Measurements from ENCODE around the gene SLC7A14.

The SLC7A14 gene

GRCh38 chr3:170523248-170523647 lies 62.6 kb downstream of the SLC7A14 start:
- ATAC-seq (replicated peaks; ENCODE audit: extremely low read depth, poor library complexity, severe bottlenecking) = no peak
- no peak overlapping the region for H3K27ac Mint-ChIP-seq (ENCODE audit: low read depth)
- DNase-seq (ENCODE audit: low spot score in 2 of 2) = no peak
- H3K27me3 Mint-ChIP-seq = no peaks in the 10 kb centered on the region
- no peaks in the 10 kb centered on the region for H3K9me3 Mint-ChIP-seq
- H3K4me3 Mint-ChIP-seq = no peak overlapping the region
- no peaks in the 10 kb centered on the region for H3K4me1 Mint-ChIP-seq
- H3K36me3 Mint-ChIP-seq (ENCODE audit: insufficient read depth) = no peaks in the 10 kb centered on the region

- Mint-ChIP-seq H3K4me3 (no peak overlapping the region), H3K27ac (ENCODE audit: low read depth) (no peak overlapping the region), H3K9me3 (no peaks in the 10 kb centered on the region), H3K4me1 (no peaks in the 10 kb centered on the region), H3K36me3 (ENCODE audit: insufficient read depth) (no peaks in the 10 kb centered on the region), H3K27me3 (no peaks in the 10 kb centered on the region)
- ATAC-seq (replicated peaks; ENCODE audit: extremely low read depth, poor library complexity, severe bottlenecking) = no peak
- DNase-seq (ENCODE audit: low spot score in 2 of 2) = no peak
Measured at GRCh38 chr3:170522201-170522600, 63.7 kb downstream of the SLC7A14 start.

- Mint-ChIP-seq H3K27me3 (no peaks in the 10 kb centered on the region), H3K9me3 (no peaks in the 10 kb centered on the region), H3K4me1 (no peaks in the 10 kb centered on the region), H3K27ac (ENCODE audit: low read depth) (no peak overlapping the region), H3K4me3 (no peak overlapping the region), H3K36me3 (ENCODE audit: insufficient read depth) (no peaks in the 10 kb centered on the region)
- DNase-seq (ENCODE audit: low spot score in 2 of 2) (no peak), ATAC-seq (replicated peaks; ENCODE audit: extremely low read depth, poor library complexity, severe bottlenecking) (no peak)
Measured at GRCh38 chr3:170520996-170521395, 64.9 kb downstream of the SLC7A14 start.

- Mint-ChIP-seq H3K9me3 (no peaks in the 10 kb centered on the region), H3K4me1 (no peaks in the 10 kb centered on the region), H3K27ac (ENCODE audit: low read depth) (no peak overlapping the region), H3K36me3 (ENCODE audit: insufficient read depth) (no peaks in the 10 kb centered on the region), H3K27me3 (peaks cover 11% of the 10 kb centered on the region), H3K4me3 (no peak overlapping the region)
- ATAC-seq (replicated peaks; ENCODE audit: extremely low read depth, poor library complexity, severe bottlenecking) = no peak
- DNase-seq (ENCODE audit: low spot score in 2 of 2) = no peak
Measured at GRCh38 chr3:170517242-170517945, 68.5 kb downstream of the SLC7A14 start.

- Mint-ChIP-seq H3K27ac (ENCODE audit: low read depth) (no peak overlapping the region), H3K4me1 (no peaks in the 10 kb centered on the region), H3K36me3 (ENCODE audit: insufficient read depth) (peaks cover 2% of the 10 kb centered on the region), H3K9me3 (no peaks in the 10 kb centered on the region), H3K4me3 (no peak overlapping the region), H3K27me3 (peaks cover 23% of the 10 kb centered on the region)
- ATAC-seq (replicated peaks; ENCODE audit: extremely low read depth, poor library complexity, severe bottlenecking) = no peak
- DNase-seq (ENCODE audit: low spot score in 2 of 2) = no peak
Measured at GRCh38 chr3:170513642-170514041, 72.2 kb downstream of the SLC7A14 start.

GRCh38 chr3:170511371-170511770 lies 74.5 kb downstream of the SLC7A14 start:
- DNase-seq (ENCODE audit: low spot score in 2 of 2) = no peak
- ATAC-seq (replicated peaks; ENCODE audit: extremely low read depth, poor library complexity, severe bottlenecking) = no peak
- Mint-ChIP-seq H3K27me3 (peaks cover 37% of the 10 kb centered on the region), H3K4me3 (no peak overlapping the region), H3K36me3 (ENCODE audit: insufficient read depth) (peaks cover 2% of the 10 kb centered on the region), H3K9me3 (no peaks in the 10 kb centered on the region), H3K27ac (ENCODE audit: low read depth) (no peak overlapping the region), H3K4me1 (no peaks in the 10 kb centered on the region)

GRCh38 chr3:170508839-170509238 lies 77.0 kb downstream of the SLC7A14 start:
- H3K9me3 Mint-ChIP-seq = no peaks in the 10 kb centered on the region
- no peak overlapping the region for H3K27ac Mint-ChIP-seq (ENCODE audit: low read depth)
- peaks cover 32% of the 10 kb centered on the region for H3K27me3 Mint-ChIP-seq
- no peak overlapping the region for H3K4me3 Mint-ChIP-seq
- no peak for DNase-seq (ENCODE audit: low spot score in 2 of 2)
- peaks cover 2% of the 10 kb centered on the region for H3K36me3 Mint-ChIP-seq (ENCODE audit: insufficient read depth)
- no peaks in the 10 kb centered on the region for H3K4me1 Mint-ChIP-seq
- no peak for ATAC-seq (replicated peaks; ENCODE audit: extremely low read depth, poor library complexity, severe bottlenecking)

- H3K9me3 Mint-ChIP-seq = no peaks in the 10 kb centered on the region
- no peak overlapping the region for H3K4me3 Mint-ChIP-seq
- no peak overlapping the region for H3K27ac Mint-ChIP-seq (ENCODE audit: low read depth)
- ATAC-seq (replicated peaks; ENCODE audit: extremely low read depth, poor library complexity, severe bottlenecking) (no peak), DNase-seq (ENCODE audit: low spot score in 2 of 2) (no peak)
- peaks cover 26% of the 10 kb centered on the region for H3K27me3 Mint-ChIP-seq
- H3K36me3 Mint-ChIP-seq (ENCODE audit: insufficient read depth) = peaks cover 2% of the 10 kb centered on the region
- H3K4me1 Mint-ChIP-seq = no peaks in the 10 kb centered on the region
Measured at GRCh38 chr3:170508291-170508690, 77.6 kb downstream of the SLC7A14 start.

GRCh38 chr3:170507063-170507462 lies 78.8 kb downstream of the SLC7A14 start:
- no peak overlapping the region for H3K4me3 Mint-ChIP-seq
- no peaks in the 10 kb centered on the region for H3K4me1 Mint-ChIP-seq
- peaks cover 2% of the 10 kb centered on the region for H3K36me3 Mint-ChIP-seq (ENCODE audit: insufficient read depth)

GRCh38 chr3:170506556-170506955 lies 79.3 kb downstream of the SLC7A14 start:
- no peaks in the 10 kb centered on the region for H3K9me3 Mint-ChIP-seq
- no peak overlapping the region for H3K27ac Mint-ChIP-seq (ENCODE audit: low read depth)
- ATAC-seq (replicated peaks; ENCODE audit: extremely low read depth, poor library complexity, severe bottlenecking) (no peak), DNase-seq (ENCODE audit: low spot score in 2 of 2) (no peak)
- peaks cover 26% of the 10 kb centered on the region for H3K27me3 Mint-ChIP-seq
- no peaks in the 10 kb centered on the region for H3K4me1 Mint-ChIP-seq
- no peaks in the 10 kb centered on the region for H3K36me3 Mint-ChIP-seq (ENCODE audit: insufficient read depth)
- H3K4me3 Mint-ChIP-seq = no peak overlapping the region

More at GRCh38 chr3:170507063-170507462, 78.8 kb downstream of the SLC7A14 start:
- Mint-ChIP-seq H3K9me3 (no peaks in the 10 kb centered on the region), H3K27ac (ENCODE audit: low read depth) (no peak overlapping the region), H3K27me3 (peaks cover 26% of the 10 kb centered on the region)
- DNase-seq (ENCODE audit: low spot score in 2 of 2) = no peak
- no peak for ATAC-seq (replicated peaks; ENCODE audit: extremely low read depth, poor library complexity, severe bottlenecking)

- no peak overlapping the region for H3K27ac Mint-ChIP-seq (ENCODE audit: low read depth)
- no peaks in the 10 kb centered on the region for H3K36me3 Mint-ChIP-seq (ENCODE audit: insufficient read depth)
- DNase-seq (ENCODE audit: low spot score in 2 of 2) (no peak), ATAC-seq (replicated peaks; ENCODE audit: extremely low read depth, poor library complexity, severe bottlenecking) (no peak)
- no peaks in the 10 kb centered on the region for H3K4me1 Mint-ChIP-seq
- H3K27me3 Mint-ChIP-seq = peaks cover 8% of the 10 kb centered on the region
- no peak overlapping the region for H3K4me3 Mint-ChIP-seq
- no peaks in the 10 kb centered on the region for H3K9me3 Mint-ChIP-seq
Measured at GRCh38 chr3:170502297-170502696, 83.6 kb downstream of the SLC7A14 start.

GRCh38 chr3:170500995-170501394 lies 84.9 kb downstream of the SLC7A14 start:
- H3K9me3 Mint-ChIP-seq = no peaks in the 10 kb centered on the region
- no peak for DNase-seq (ENCODE audit: low spot score in 2 of 2)
- H3K27ac Mint-ChIP-seq (ENCODE audit: low read depth) = no peak overlapping the region
- no peaks in the 10 kb centered on the region for H3K4me1 Mint-ChIP-seq
- no peaks in the 10 kb centered on the region for H3K36me3 Mint-ChIP-seq (ENCODE audit: insufficient read depth)
- H3K4me3 Mint-ChIP-seq = no peak overlapping the region
- peaks cover 4% of the 10 kb centered on the region for H3K27me3 Mint-ChIP-seq
- ATAC-seq (replicated peaks; ENCODE audit: extremely low read depth, poor library complexity, severe bottlenecking) = no peak

- Mint-ChIP-seq H3K9me3 (no peaks in the 10 kb centered on the region), H3K27me3 (peaks cover 10% of the 10 kb centered on the region), H3K27ac (ENCODE audit: low read depth) (no peak overlapping the region), H3K4me1 (no peaks in the 10 kb centered on the region), H3K36me3 (ENCODE audit: insufficient read depth) (no peaks in the 10 kb centered on the region), H3K4me3 (no peak overlapping the region)
- ATAC-seq (replicated peaks; ENCODE audit: extremely low read depth, poor library complexity, severe bottlenecking) (no peak), DNase-seq (ENCODE audit: low spot score in 2 of 2) (no peak)
Measured at GRCh38 chr3:170500462-170500861, 85.4 kb downstream of the SLC7A14 start.
